ENCODE measurements around the gene DISC1.

DISC1 gene

GRCh38 chr1:231800108-231800507 is 173.5 kb downstream of the DISC1 start:
- ATAC-seq = peak; percentile 79

GRCh38 chr1:231801042-231801585 is 174.5 kb downstream of the DISC1 start:
- ATAC-seq = no peak
- TF ChIP-seq RARB (CRISPR knock-in tag; IDR thresholded peaks at IDR 0.05) = no peak
- no peak for TF ChIP-seq ZNF70 (CRISPR knock-in tag; IDR thresholded peaks at IDR 0.05)
- TF ChIP-seq BACH2 (CRISPR knock-in tag; IDR thresholded peaks at IDR 0.05; ENCODE audit: borderline replicate concordance) = no peak
- TF ChIP-seq, protein P1, sequence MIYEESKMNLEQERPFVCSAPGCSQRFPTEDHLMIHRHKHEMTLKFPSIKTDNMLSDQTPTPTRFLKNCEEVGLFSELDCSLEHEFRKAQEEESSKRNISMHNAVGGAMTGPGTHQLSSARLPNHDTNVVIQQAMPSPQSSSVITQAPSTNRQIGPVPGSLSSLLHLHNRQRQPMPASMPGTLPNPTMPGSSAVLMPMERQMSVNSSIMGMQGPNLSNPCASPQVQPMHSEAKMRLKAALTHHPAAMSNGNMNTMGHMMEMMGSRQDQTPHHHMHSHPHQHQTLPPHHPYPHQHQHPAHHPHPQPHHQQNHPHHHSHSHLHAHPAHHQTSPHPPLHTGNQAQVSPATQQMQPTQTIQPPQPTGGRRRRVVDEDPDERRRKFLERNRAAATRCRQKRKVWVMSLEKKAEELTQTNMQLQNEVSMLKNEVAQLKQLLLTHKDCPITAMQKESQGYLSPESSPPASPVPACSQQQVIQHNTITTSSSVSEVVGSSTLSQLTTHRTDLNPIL (CRISPR knock-in tag; IDR thresholded peaks at IDR 0.05; ENCODE audit: low read depth) = no peak
- TF ChIP-seq TOX (CRISPR knock-in tag; IDR thresholded peaks at IDR 0.05; ENCODE audit: borderline replicate concordance) = no peak
- no peak for TF ChIP-seq TCF4 (CRISPR knock-in tag; IDR thresholded peaks at IDR 0.05; ENCODE audit: borderline replicate concordance)
- no peak for TF ChIP-seq PPARA (CRISPR knock-in tag; IDR thresholded peaks at IDR 0.05; ENCODE audit: borderline replicate concordance)
- no peak for TF ChIP-seq GLIS3 (CRISPR knock-in tag; IDR thresholded peaks at IDR 0.05)
- no peak for TF ChIP-seq ISL1 (CRISPR knock-in tag; IDR thresholded peaks at IDR 0.05)
- no peak for TF ChIP-seq CSDC2 (CRISPR knock-in tag; IDR thresholded peaks at IDR 0.05)
- TF ChIP-seq OSR1 (CRISPR knock-in tag; IDR thresholded peaks at IDR 0.05) = no peak

More at GRCh38 chr1:231800108-231800507, 173.5 kb downstream of the DISC1 start:
- no peak for TF ChIP-seq ZC3H10 (CRISPR knock-in tag; IDR thresholded peaks at IDR 0.05)
- TF ChIP-seq ZFP3 (CRISPR knock-in tag; IDR thresholded peaks at IDR 0.05) = no peak
- TF ChIP-seq ZNF8 (CRISPR knock-in tag; IDR thresholded peaks at IDR 0.05) = no peak
- no peak for TF ChIP-seq SNAI2 (CRISPR knock-in tag; IDR thresholded peaks at IDR 0.05)
- TF ChIP-seq, protein P2, sequence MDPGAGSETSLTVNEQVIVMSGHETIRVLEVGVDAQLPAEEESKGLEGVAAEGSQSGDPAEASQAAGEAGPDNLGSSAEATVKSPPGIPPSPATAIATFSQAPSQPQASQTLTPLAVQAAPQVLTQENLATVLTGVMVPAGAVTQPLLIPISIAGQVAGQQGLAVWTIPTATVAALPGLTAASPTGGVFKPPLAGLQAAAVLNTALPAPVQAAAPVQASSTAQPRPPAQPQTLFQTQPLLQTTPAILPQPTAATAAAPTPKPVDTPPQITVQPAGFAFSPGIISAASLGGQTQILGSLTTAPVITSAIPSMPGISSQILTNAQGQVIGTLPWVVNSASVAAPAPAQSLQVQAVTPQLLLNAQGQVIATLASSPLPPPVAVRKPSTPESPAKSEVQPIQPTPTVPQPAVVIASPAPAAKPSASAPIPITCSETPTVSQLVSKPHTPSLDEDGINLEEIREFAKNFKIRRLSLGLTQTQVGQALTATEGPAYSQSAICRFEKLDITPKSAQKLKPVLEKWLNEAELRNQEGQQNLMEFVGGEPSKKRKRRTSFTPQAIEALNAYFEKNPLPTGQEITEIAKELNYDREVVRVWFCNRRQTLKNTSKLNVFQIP (CRISPR knock-in tag; IDR thresholded peaks at IDR 0.05; ENCODE audit: borderline replicate concordance, low read depth) = no peak
- no peak for TF ChIP-seq ZNF565 (CRISPR knock-in tag; conservative IDR thresholded peaks at IDR 0.05; ENCODE audit: low read depth)
- TF ChIP-seq TOX (CRISPR knock-in tag; IDR thresholded peaks at IDR 0.05; ENCODE audit: borderline replicate concordance) = no peak
- TF ChIP-seq, protein P3, sequence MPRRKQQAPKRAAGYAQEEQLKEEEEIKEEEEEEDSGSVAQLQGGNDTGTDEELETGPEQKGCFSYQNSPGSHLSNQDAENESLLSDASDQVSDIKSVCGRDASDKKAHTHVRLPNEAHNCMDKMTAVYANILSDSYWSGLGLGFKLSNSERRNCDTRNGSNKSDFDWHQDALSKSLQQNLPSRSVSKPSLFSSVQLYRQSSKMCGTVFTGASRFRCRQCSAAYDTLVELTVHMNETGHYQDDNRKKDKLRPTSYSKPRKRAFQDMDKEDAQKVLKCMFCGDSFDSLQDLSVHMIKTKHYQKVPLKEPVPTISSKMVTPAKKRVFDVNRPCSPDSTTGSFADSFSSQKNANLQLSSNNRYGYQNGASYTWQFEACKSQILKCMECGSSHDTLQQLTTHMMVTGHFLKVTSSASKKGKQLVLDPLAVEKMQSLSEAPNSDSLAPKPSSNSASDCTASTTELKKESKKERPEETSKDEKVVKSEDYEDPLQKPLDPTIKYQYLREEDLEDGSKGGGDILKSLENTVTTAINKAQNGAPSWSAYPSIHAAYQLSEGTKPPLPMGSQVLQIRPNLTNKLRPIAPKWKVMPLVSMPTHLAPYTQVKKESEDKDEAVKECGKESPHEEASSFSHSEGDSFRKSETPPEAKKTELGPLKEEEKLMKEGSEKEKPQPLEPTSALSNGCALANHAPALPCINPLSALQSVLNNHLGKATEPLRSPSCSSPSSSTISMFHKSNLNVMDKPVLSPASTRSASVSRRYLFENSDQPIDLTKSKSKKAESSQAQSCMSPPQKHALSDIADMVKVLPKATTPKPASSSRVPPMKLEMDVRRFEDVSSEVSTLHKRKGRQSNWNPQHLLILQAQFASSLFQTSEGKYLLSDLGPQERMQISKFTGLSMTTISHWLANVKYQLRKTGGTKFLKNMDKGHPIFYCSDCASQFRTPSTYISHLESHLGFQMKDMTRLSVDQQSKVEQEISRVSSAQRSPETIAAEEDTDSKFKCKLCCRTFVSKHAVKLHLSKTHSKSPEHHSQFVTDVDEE (CRISPR knock-in tag; IDR thresholded peaks at IDR 0.05) = no peak
- TF ChIP-seq OSR1 (CRISPR knock-in tag; IDR thresholded peaks at IDR 0.05) = no peak
- TF ChIP-seq BACH2 (CRISPR knock-in tag; IDR thresholded peaks at IDR 0.05; ENCODE audit: borderline replicate concordance) = no peak
- TF ChIP-seq, protein P1 (CRISPR knock-in tag; IDR thresholded peaks at IDR 0.05; ENCODE audit: low read depth) = no peak; the same call in 1 of the 2 replicates
- no peak for TF ChIP-seq GLIS3 (CRISPR knock-in tag; IDR thresholded peaks at IDR 0.05)
- TF ChIP-seq ZFP30 (CRISPR knock-in tag; IDR thresholded peaks at IDR 0.05) = no peak
- TF ChIP-seq PPARA (CRISPR knock-in tag; IDR thresholded peaks at IDR 0.05; ENCODE audit: borderline replicate concordance) = no peak
- TF ChIP-seq ESRRG (CRISPR knock-in tag; IDR thresholded peaks at IDR 0.05) = no peak

DNA sequence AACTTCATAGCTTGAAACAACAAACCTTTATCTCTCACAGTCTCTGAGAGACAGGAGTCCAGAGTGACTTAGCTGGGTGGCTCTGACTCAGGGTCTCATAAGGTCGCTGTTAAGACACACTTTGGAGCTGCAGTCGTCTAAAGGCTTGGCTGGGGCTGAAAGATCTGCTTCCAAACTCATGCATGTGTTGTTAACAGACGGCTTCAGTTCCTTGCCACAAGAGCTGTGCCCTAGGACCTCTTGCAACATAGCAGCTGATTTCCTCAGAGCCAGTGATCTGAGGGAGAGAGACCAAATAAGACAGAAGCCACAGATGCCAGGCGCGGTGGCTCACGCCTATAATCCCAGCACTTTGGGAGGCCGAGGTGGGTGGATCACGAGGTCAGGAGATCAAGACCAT is 176.8 kb downstream of the DISC1 start:
- no peak for TF ChIP-seq ZNF70 (CRISPR knock-in tag; IDR thresholded peaks at IDR 0.05)
- ATAC-seq = no peak

DNA sequence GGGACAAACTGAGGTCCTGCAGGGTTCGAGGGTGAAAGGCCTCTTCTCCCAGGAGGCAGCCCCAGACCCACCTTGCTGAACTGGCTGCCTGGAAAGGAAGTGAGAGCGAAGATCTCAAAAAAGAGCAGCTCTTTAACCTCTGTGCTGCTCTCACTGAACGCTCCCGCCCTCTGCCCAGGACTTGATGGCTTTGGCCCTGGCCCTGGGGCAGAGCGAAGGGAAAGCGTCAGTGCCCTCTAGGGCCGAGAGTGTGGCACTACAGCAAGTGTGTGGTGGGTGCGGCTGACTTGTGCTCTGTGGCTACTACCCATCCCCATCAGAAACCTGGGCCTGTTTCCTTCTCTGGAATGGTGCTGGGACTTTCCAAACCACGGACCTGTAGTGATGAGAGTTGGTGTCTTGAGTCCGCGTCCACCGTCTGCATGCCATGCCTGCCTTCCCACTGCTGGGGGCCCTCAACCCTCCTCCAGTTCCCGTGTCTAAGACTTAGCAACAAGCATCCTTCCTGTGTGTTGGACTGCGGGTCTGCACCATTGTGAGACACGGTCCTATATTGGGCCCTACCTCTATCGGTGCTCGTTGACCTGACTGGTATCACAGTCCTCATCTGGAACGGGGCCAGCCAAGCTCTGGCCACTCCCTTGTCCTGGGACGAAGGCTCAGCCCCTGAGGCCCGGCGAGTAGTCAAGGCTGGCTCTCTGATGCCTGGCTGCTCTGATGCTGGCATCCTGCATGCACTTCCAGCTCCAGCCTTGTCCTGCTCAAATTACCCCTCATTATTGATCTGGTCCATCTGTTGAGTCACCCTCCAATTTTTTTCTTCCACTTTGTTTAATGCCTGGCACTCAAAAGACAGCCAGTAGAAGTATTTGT is 180.3 kb downstream of the DISC1 start:
- ATAC-seq = peak; percentile 97
- no peak for TF ChIP-seq CSRNP3 (CRISPR knock-in tag; IDR thresholded peaks at IDR 0.05)
- TF ChIP-seq, protein P1 (CRISPR knock-in tag; IDR thresholded peaks at IDR 0.05; ENCODE audit: low read depth) = no peak
- TF ChIP-seq, protein P2 (CRISPR knock-in tag; IDR thresholded peaks at IDR 0.05; ENCODE audit: borderline replicate concordance, low read depth) = no peak
- TF ChIP-seq SNAI2 (CRISPR knock-in tag; IDR thresholded peaks at IDR 0.05) = no peak
- no peak for TF ChIP-seq ESRRG (CRISPR knock-in tag; IDR thresholded peaks at IDR 0.05)
- TF ChIP-seq ZNF565 (CRISPR knock-in tag; conservative IDR thresholded peaks at IDR 0.05; ENCODE audit: low read depth) = no peak
- TF ChIP-seq TCF4 (CRISPR knock-in tag; IDR thresholded peaks at IDR 0.05; ENCODE audit: borderline replicate concordance) = no peak
- TF ChIP-seq ARNTL (CRISPR knock-in tag; IDR thresholded peaks at IDR 0.05; ENCODE audit: borderline replicate concordance, low read depth) = no peak
- TF ChIP-seq OSR1 (CRISPR knock-in tag; IDR thresholded peaks at IDR 0.05) = no peak
- no peak for TF ChIP-seq ZNF8 (CRISPR knock-in tag; IDR thresholded peaks at IDR 0.05)
- no peak for TF ChIP-seq BACH2 (CRISPR knock-in tag; IDR thresholded peaks at IDR 0.05; ENCODE audit: borderline replicate concordance)
